ENCODE measurements around the gene CPOX. TPM values are rescaled to one million over a fixed set of nuclear protein-coding genes. Genes with fewer than 3 reads are reported as not detected.

Gene CPOX
- total RNA-seq, 1 donor = 22.1 TPM

GRCh38 chr3:98628317-98628716 lies 34.9 kb upstream of the CPOX start:
- Histone ChIP-seq H3K27ac (ENCODE audit: low read depth, low read length) (no peak overlapping the region), H3K79me2 (ENCODE audit: insufficient read depth, low read length) (no peaks in the 10 kb centered on the region), H3K36me3 (ENCODE audit: insufficient read depth, low read length) (no peaks in the 10 kb centered on the region), H3K4me3 (ENCODE audit: insufficient read depth, low read length) (no peak overlapping the region), H3K27me3 (ENCODE audit: insufficient read depth, low read length) (peaks cover 13% of the 10 kb centered on the region), H3K4me2 (ENCODE audit: insufficient read depth, low read length) (no peak overlapping the region), H4K20me1 (ENCODE audit: insufficient read depth, low read length) (no peaks in the 10 kb centered on the region), H2AFZ (ENCODE audit: low read length) (no peak overlapping the region), H3K9me3 (ENCODE audit: low read depth, low read length) (no peaks in the 10 kb centered on the region), H3K4me1 (ENCODE audit: insufficient read depth, low read length) (no peaks in the 10 kb centered on the region)
- no peak for TF ChIP-seq CTCF (IDR thresholded peaks at IDR 0.05; ENCODE audit: extremely low read depth, low read depth, low read length)
- no peak for DNase-seq (ENCODE audit: insufficient read length, low spot score, missing footprints)

GRCh38 chr3:98626151-98626550 lies 32.7 kb upstream of the CPOX start:
- DNase-seq (ENCODE audit: insufficient read length, low spot score, missing footprints) = no peak
- Histone ChIP-seq H4K20me1 (ENCODE audit: insufficient read depth, low read length) (no peaks in the 10 kb centered on the region), H3K79me2 (ENCODE audit: insufficient read depth, low read length) (no peaks in the 10 kb centered on the region), H3K9me3 (ENCODE audit: low read depth, low read length) (no peaks in the 10 kb centered on the region), H3K4me1 (ENCODE audit: insufficient read depth, low read length) (no peaks in the 10 kb centered on the region), H3K36me3 (ENCODE audit: insufficient read depth, low read length) (no peaks in the 10 kb centered on the region), H3K27me3 (ENCODE audit: insufficient read depth, low read length) (peaks cover 8% of the 10 kb centered on the region), H2AFZ (ENCODE audit: low read length) (no peak overlapping the region), H3K4me3 (ENCODE audit: insufficient read depth, low read length) (no peak overlapping the region), H3K27ac (ENCODE audit: low read depth, low read length) (no peak overlapping the region), H3K4me2 (ENCODE audit: insufficient read depth, low read length) (no peak overlapping the region)
- TF ChIP-seq CTCF (IDR thresholded peaks at IDR 0.05; ENCODE audit: extremely low read depth, low read depth, low read length) = no peak

GRCh38 chr3:98623572-98624280 lies 30.3 kb upstream of the CPOX start:
- Histone ChIP-seq H3K27ac (ENCODE audit: low read depth, low read length) (no peak overlapping the region), H3K27me3 (ENCODE audit: insufficient read depth, low read length) (no peaks in the 10 kb centered on the region), H3K4me2 (ENCODE audit: insufficient read depth, low read length) (no peak overlapping the region), H4K20me1 (ENCODE audit: insufficient read depth, low read length) (no peaks in the 10 kb centered on the region), H3K4me1 (ENCODE audit: insufficient read depth, low read length) (no peaks in the 10 kb centered on the region), H3K4me3 (ENCODE audit: insufficient read depth, low read length) (no peak overlapping the region), H3K79me2 (ENCODE audit: insufficient read depth, low read length) (no peaks in the 10 kb centered on the region), H3K9me3 (ENCODE audit: low read depth, low read length) (no peaks in the 10 kb centered on the region), H3K36me3 (ENCODE audit: insufficient read depth, low read length) (no peaks in the 10 kb centered on the region), H2AFZ (ENCODE audit: low read length) (no peak overlapping the region)
- no peak for TF ChIP-seq CTCF (IDR thresholded peaks at IDR 0.05; ENCODE audit: extremely low read depth, low read depth, low read length)
- no peak for DNase-seq (ENCODE audit: insufficient read length, low spot score, missing footprints)

- Histone ChIP-seq H3K36me3 (ENCODE audit: insufficient read depth, low read length) (no peaks in the 10 kb centered on the region), H4K20me1 (ENCODE audit: insufficient read depth, low read length) (no peaks in the 10 kb centered on the region), H3K4me1 (ENCODE audit: insufficient read depth, low read length) (no peaks in the 10 kb centered on the region), H3K9me3 (ENCODE audit: low read depth, low read length) (no peaks in the 10 kb centered on the region), H3K4me2 (ENCODE audit: insufficient read depth, low read length) (no peak overlapping the region), H3K27ac (ENCODE audit: low read depth, low read length) (no peak overlapping the region), H3K27me3 (ENCODE audit: insufficient read depth, low read length) (peaks cover 3% of the 10 kb centered on the region), H3K4me3 (ENCODE audit: insufficient read depth, low read length) (no peak overlapping the region), H3K79me2 (ENCODE audit: insufficient read depth, low read length) (no peaks in the 10 kb centered on the region), H2AFZ (ENCODE audit: low read length) (no peak overlapping the region)
- TF ChIP-seq CTCF (IDR thresholded peaks at IDR 0.05; ENCODE audit: extremely low read depth, low read depth, low read length) = no peak
- DNase-seq (ENCODE audit: insufficient read length, low spot score, missing footprints) = no peak
Observed at GRCh38 chr3:98617841-98618240, 24.4 kb upstream of the CPOX start.

Data from osteoblast (primary cell).